Transverse colon (tissue), 4 donors: Measurements from ENCODE around the gene ERN2. TPM values are rescaled to one million over a fixed set of nuclear protein-coding genes. Genes with fewer than 3 reads are reported as not detected.

ENCODE experiments used
- DNase-seq: peaks from one replicate; pipeline ENCODE4 v3.0.0-alpha.2; 2019
- H3K27ac ChIP-seq, 4 donors: fragments of 200-600 bp; sonication (generic); 2 replicates each; pipeline ENCODE4 v1.5.1; 2016 to 2018; ENCODE audit warnings: inconsistent platforms in 4 of 4
- H3K27me3 ChIP-seq: fragments of 200-600 bp; sonication (generic); 2 replicates; pipeline ENCODE4 v1.5.1; 2017; ENCODE audit warnings: inconsistent platforms
- H3K36me3 ChIP-seq, 4 donors: fragments of 200-600 bp; sonication (generic); 2 replicates each; pipeline ENCODE4 v1.5.1; 2017 to 2019; ENCODE audit warnings: inconsistent platforms in 4 of 4
- H3K4me1 ChIP-seq, 4 donors: fragments of 200-600 bp; sonication (generic); 2 replicates each; pipeline ENCODE4 v1.5.1; 2017 to 2020; ENCODE audit warnings: inconsistent platforms in 4 of 4
- H3K4me3 ChIP-seq, 4 donors: fragments of 200-600 bp; sonication (generic); 1 replicate in 1 of 4; 2 replicates in 3 of 4; pipeline versions ENCODE4 v1.5.1 to v1.6.1; 2017 to 2019; ENCODE audit warnings: inconsistent platforms in 4 of 4
- H3K9me3 ChIP-seq, 2 donors: fragments of 200-600 bp; sonication (generic); 2 replicates each; pipeline ENCODE4 v1.5.1; 2017 to 2019; ENCODE audit warnings: inconsistent platforms in 2 of 2
- CTCF ChIP-seq, 5 experiments: fragments of 200-600 bp in 3 of 5; fragments of 450-650 bp in 2 of 5; sonication (generic) in 3 of 5; IDR thresholded peaks; 1 replicate in 2 of 5; 2 replicates in 3 of 5; pipeline ENCODE4 v1.5.1; 2016 to 2017; ENCODE audit warnings: antibody characterized with exemption in 5 of 5, inconsistent platforms in 3 of 5, mild to moderate bottlenecking in 2 of 5, moderate library complexity in 1 of 5
- EP300 ChIP-seq: sonication (generic); formaldehyde crosslinking; IDR thresholded peaks from one replicate; pipeline ENCODE4 v1.6.1; 2017; ENCODE audit warnings: antibody characterized with exemption, low read depth
- POLR2A ChIP-seq: fragments of 450-650 bp; IDR thresholded peaks from one replicate; pipeline ENCODE4 v1.6.1; 2016; ENCODE audit warnings: antibody characterized with exemption, mild to moderate bottlenecking, moderate library complexity
- POLR2AphosphoS5 ChIP-seq, 3 donors: sonication (generic); formaldehyde crosslinking; IDR thresholded peaks; one replicate each; pipeline ENCODE4 v1.6.1; 2016; ENCODE audit warnings: antibody characterized with exemption in 3 of 3
- WGBS, 2 donors: methylation state at CpG; one replicate each; pipeline ENCODE4 v1.1.5; 2018; ENCODE audit warnings: low coverage in 1 of 2; 5-methylcytosine and 5-hydroxymethylcytosine counted together
- in situ Hi-C, 4 donors: fragments of 200-750 bp; cut with MboI; loops; one replicate each; pipeline versions ENCODE4 v1.15.0 to v1.15.1; 2017; ENCODE audit warnings: low sequenced_read_pairs in 3 of 4, low pct_ligation_motif_present in 1 of 4, low pct_unique_long_range_greater_than_20kb in 1 of 4
- intact Hi-C: fragments of 100-400 bp; cut with DNase I; formaldehyde crosslinking; loops from one replicate; pipeline ENCODE4 v1.15.1; 2023; ENCODE audit warnings: low total_unique reads
- total RNA-seq, 4 donors: library from RNA; depleted of rRNA; stranded (reverse); fragments of >200 nt; gene quantifications; one replicate each; pipeline ENCODE4 v1.1.0, GENCODE V29; 2016

Gene ERN2
- total RNA-seq, 4 donors from 2014 or later, result 114 to 408 (median 168) TPM

GRCh38 chr16:23705517-23705902 is 7.5 kb downstream of the ERN2 start:
- H3K4me1 ChIP-seq, result no peaks in the 10 kb centered on the region
- no peaks in the 10 kb centered on the region for H3K27me3 ChIP-seq
- peaks cover 0 to 6% (median 0%) of the 10 kb centered on the region in 4 donors for H3K36me3 ChIP-seq
- no peak overlapping the region for H3K27ac ChIP-seq
- DNase-seq, result no peak
- in situ Hi-C loops, result no loop called here
- H3K9me3 ChIP-seq, result no peaks in the 10 kb centered on the region
- H3K4me3 ChIP-seq, result no peak overlapping the region
- WGBS, 2 donors, result 94 to 100% methylated on average over 1 to 2 of the region's 2 CpGs
- intact Hi-C loops, result no loop called here
- no peak for TF ChIP-seq EP300
- TF ChIP-seq POLR2AphosphoS5 (IDR thresholded peaks at IDR 0.05), result no peak
- no peak for TF ChIP-seq CTCF (IDR thresholded peaks at IDR 0.05)
- TF ChIP-seq POLR2A, result no peak

GRCh38 chr16:23704772-23705516 is 8.1 kb downstream of the ERN2 start:
- TF ChIP-seq POLR2AphosphoS5 (IDR thresholded peaks at IDR 0.05) (no peak), CTCF (IDR thresholded peaks at IDR 0.05) (no peak), EP300 (no peak), POLR2A (peak; percentile 8)
- Histone ChIP-seq H3K4me1 (no peaks in the 10 kb centered on the region), H3K9me3 (no peaks in the 10 kb centered on the region), H3K4me3 (no peak overlapping the region), H3K36me3 (peaks cover 0 to 6% (median 0%) of the 10 kb centered on the region in 4 donors), H3K27ac (no peak overlapping the region), H3K27me3 (no peaks in the 10 kb centered on the region)
- intact Hi-C loops, result no loop called here
- in situ Hi-C loops, result no loop called here
- DNase-seq, result no peak
- 52 to 85% methylated on average over 2 to 22 of the region's 22 CpGs for WGBS, 2 donors

GRCh38 chr16:23702951-23703350 is 10.1 kb downstream of the ERN2 start:
- no peaks in the 10 kb centered on the region for H3K9me3 ChIP-seq
- H3K27ac ChIP-seq, result no peak overlapping the region
- no peaks in the 10 kb centered on the region for H3K27me3 ChIP-seq
- intact Hi-C loops, result no loop called here
- H3K4me3 ChIP-seq, result no peak overlapping the region
- in situ Hi-C loops, result no loop called here
- 66 to 73% methylated on average over 2 of the region's 2 CpGs for WGBS, 2 donors
- DNase-seq, result no peak
- H3K36me3 ChIP-seq, result peaks cover 0 to 6% (median 0%) of the 10 kb centered on the region in 4 donors
- H3K4me1 ChIP-seq, result peaks cover 0 to 8% (median 3%) of the 10 kb centered on the region in 4 donors
- no peak for TF ChIP-seq POLR2A
- TF ChIP-seq CTCF (IDR thresholded peaks at IDR 0.05), result no peak
- no peak for TF ChIP-seq POLR2AphosphoS5 (IDR thresholded peaks at IDR 0.05)
- no peak for TF ChIP-seq EP300

- Histone ChIP-seq H3K36me3 (peaks cover 0 to 6% (median 0%) of the 10 kb centered on the region in 4 donors), H3K27me3 (no peaks in the 10 kb centered on the region), H3K27ac (peak overlapping the region in 3 of 4 donors; percentile 77 to 86 (median 83)), H3K4me1 (peaks cover 0 to 8% (median 3%) of the 10 kb centered on the region in 4 donors), H3K4me3 (no peak overlapping the region), H3K9me3 (no peaks in the 10 kb centered on the region)
- TF ChIP-seq POLR2AphosphoS5 (IDR thresholded peaks at IDR 0.05) (no peak), POLR2A (no peak), CTCF (IDR thresholded peaks at IDR 0.05) (no peak), EP300 (no peak)
- 78 to 89% methylated on average over 6 to 8 of the region's 8 CpGs for whole genome bisulfite sequencing, 2 donors
- no peak for DNase-seq
- intact Hi-C loops, result no loop called here
- in situ Hi-C loops, result no loop called here
Observed at GRCh38 chr16:23701045-23701444, 12.0 kb downstream of the ERN2 start.
